ENCODE data around the gene HSF2BP. TPM values are rescaled to one million over a fixed set of nuclear protein-coding genes. Genes with fewer than 3 reads are reported as not detected.
"Not testable (repeated sequence)": the region's sequence is repeated elsewhere in the genome, so short reads cannot be mapped to it uniquely, and the experiment has no call there.

Gene HSF2BP
- total RNA-seq, 1 donor from 2014 or later: 1.1 TPM

DNA sequence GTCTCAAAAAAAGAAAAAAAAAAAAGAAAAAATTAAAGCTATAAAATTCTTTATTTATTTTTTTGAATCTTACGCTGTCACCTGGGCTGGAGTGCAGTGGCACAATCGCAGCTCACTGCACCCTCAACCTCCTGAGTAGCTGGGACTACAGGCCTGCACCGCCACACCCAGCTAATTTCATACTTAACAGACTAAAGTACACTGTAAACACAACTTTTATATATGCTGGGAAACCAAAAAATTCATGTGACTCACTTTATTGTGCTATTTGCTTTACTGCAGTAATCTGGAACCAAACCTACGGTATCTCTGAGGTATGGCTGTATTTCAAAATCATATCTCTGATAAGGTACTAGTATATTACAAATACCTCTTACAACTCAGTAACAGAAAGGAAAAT, 40.3 kb downstream of the HSF2BP start:
- H3K27me3 Mint-ChIP-seq (ENCODE audit: low read depth): peaks cover 6% of the 10 kb centered on the region
- DNase-seq (ENCODE audit: low spot score): no peak
- H3K27ac Mint-ChIP-seq: no peak overlapping the region
- H3K4me1 Mint-ChIP-seq (ENCODE audit: low read depth): peaks cover 3% of the 10 kb centered on the region
- intact Hi-C loops (cut with micrococcal nuclease): no loop called here
- H3K4me3 Mint-ChIP-seq (ENCODE audit: low read depth): no peak overlapping the region
- H3K9me3 Mint-ChIP-seq: peaks cover 9% of the 10 kb centered on the region
- H3K36me3 Mint-ChIP-seq (ENCODE audit: low read depth): no peaks in the 10 kb centered on the region

DNA sequence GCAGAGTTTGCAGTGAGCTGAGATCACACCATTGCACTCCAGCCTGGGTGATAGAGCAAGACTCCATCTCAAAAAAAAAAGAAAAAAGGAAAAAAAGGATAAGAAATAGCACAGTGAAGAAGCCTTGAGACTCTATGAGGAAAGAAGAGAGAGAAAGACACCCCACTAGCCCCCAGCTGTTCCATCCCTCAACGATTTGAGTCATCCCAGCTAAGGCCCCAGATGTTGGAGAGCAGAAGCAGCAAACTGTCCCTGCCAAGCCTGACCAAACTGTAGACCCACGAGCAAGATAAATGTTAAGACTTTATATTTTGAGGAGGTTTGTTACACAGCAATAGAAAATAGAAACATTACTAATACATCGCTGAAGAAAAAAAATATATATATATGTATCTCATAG, 42.4 kb downstream of the HSF2BP start:
- H3K27ac Mint-ChIP-seq; DNase-seq (ENCODE audit: low spot score); intact Hi-C loops (cut with micrococcal nuclease); H3K27me3 Mint-ChIP-seq (ENCODE audit: low read depth); H3K4me3 Mint-ChIP-seq (ENCODE audit: low read depth); H3K36me3 Mint-ChIP-seq (ENCODE audit: low read depth); H3K9me3 Mint-ChIP-seq: not testable (repeated sequence)
- peaks cover 15% of the 10 kb centered on the region for H3K4me1 Mint-ChIP-seq (ENCODE audit: low read depth)

DNA sequence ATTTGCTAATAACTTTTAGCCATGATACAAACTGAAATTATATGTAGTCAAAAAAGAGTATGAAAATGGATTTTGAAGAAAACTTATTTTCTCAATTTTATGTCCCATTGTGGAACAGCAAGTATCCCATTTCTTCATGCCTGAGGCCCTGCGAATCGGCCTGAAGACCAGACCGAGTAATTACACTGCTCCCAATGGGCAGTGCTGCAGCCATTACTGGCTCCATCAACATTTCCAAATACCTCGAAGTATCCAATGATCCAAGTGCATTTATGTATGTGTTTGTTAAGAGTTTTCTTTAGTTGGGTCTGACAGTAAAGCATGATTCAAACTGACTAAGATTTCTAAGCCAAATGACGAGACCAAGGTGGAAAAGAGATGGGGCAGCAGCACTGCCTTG, 44.4 kb downstream of the HSF2BP start:
- Mint-ChIP-seq H3K4me3 (ENCODE audit: low read depth) (no peak overlapping the region), H3K27ac (no peak overlapping the region), H3K27me3 (ENCODE audit: low read depth) (peaks cover 2% of the 10 kb centered on the region), H3K4me1 (ENCODE audit: low read depth) (peaks cover 12% of the 10 kb centered on the region), H3K36me3 (ENCODE audit: low read depth) (no peaks in the 10 kb centered on the region), H3K9me3 (peaks cover under 1% of the 10 kb centered on the region)
- intact Hi-C loops (cut with micrococcal nuclease): no loop called here
- no peak for DNase-seq (ENCODE audit: low spot score)

DNA sequence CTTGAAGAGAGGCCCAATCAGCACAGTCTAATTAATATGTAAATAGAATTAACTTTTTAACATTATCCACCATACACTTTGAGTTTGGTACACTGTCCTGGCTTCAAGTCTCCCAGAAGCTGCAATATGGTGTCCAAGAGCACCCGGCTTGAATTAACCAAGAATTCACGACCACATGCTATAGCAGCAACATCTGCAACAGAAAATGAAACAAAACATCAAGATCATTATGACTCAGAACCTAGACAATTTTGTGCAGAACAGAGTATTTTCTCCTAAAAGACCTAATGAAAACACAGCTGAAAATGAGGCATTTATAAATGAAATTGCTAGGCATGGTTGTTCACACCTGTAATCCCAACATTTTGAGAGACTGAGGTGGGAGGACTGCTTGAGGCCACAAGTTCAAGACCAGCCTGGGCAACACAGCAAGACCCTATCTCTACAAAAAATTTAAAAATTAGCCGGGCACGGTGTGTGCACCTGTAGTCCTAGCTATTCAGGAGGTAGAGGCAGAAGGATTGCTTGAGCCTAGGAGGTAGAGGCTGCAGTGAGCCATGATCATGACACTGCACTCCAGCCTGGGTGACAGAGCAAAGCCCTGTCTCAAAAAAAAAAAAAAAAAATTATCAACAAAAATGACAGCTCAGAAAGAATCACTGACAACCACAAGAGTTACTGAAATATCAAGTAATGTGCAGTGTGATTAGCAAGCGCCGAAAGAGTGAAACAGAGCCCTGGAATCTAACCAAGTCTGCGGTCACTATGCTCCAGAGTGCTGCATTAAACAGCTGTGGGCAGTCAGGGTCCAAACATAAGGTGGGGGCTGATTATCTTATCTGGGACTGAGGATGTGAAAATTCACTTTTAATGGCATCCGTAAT, 45.3 kb downstream of the HSF2BP start:
- H3K4me3 Mint-ChIP-seq (ENCODE audit: low read depth): no peak overlapping the region
- H3K36me3 Mint-ChIP-seq (ENCODE audit: low read depth): no peaks in the 10 kb centered on the region
- H3K27me3 Mint-ChIP-seq (ENCODE audit: low read depth): peaks cover 3% of the 10 kb centered on the region
- peaks cover 12% of the 10 kb centered on the region for H3K4me1 Mint-ChIP-seq (ENCODE audit: low read depth)
- DNase-seq (ENCODE audit: low spot score): no peak
- H3K9me3 Mint-ChIP-seq: no peaks in the 10 kb centered on the region
- intact Hi-C loops (cut with micrococcal nuclease): no loop called here
- H3K27ac Mint-ChIP-seq: no peak overlapping the region

DNA sequence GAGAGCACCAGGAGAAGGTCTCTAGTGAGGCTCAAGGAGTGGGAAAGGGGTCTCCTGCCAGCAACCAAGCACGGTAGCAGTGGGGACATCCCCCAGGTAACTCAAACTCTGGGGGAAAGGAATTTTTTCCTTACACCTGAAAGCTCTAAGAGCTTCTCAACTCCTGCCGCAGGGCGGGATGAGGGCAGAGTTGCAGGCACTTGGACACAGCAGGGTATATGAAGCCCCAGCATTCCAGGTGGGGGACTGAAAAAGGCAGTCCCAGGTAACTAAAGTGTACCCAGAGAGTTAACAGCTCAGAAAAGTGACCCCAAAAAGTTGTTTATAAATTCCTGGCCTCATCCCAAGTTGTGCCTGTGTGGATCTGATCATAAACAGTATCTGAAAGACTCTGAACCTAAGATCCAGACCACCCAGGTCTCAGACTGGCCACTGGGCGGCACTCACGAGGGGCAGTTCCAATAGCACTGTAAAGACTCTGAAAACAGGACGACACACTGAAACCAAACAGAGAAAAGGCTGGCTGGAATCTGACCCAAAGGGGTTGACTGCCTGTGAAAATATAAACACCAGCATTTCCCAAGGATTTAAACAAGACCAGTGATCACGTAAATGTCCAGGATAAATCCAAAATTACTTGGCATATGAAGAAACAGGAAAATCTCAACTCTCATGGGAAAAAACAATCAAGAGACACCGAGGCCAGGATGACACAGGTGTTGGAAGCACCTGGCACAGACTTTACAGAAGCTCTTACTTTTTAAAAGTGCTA, 47.5 kb downstream of the HSF2BP start:
- H3K27ac Mint-ChIP-seq: no peak overlapping the region
- no peaks in the 10 kb centered on the region for H3K9me3 Mint-ChIP-seq
- peaks cover 16% of the 10 kb centered on the region for H3K4me1 Mint-ChIP-seq (ENCODE audit: low read depth)
- intact Hi-C loops (cut with micrococcal nuclease): no loop called here
- no peaks in the 10 kb centered on the region for H3K36me3 Mint-ChIP-seq (ENCODE audit: low read depth)
- H3K27me3 Mint-ChIP-seq (ENCODE audit: low read depth): peaks cover 6% of the 10 kb centered on the region
- no peak overlapping the region for H3K4me3 Mint-ChIP-seq (ENCODE audit: low read depth)
- DNase-seq (ENCODE audit: low spot score): no peak

DNA sequence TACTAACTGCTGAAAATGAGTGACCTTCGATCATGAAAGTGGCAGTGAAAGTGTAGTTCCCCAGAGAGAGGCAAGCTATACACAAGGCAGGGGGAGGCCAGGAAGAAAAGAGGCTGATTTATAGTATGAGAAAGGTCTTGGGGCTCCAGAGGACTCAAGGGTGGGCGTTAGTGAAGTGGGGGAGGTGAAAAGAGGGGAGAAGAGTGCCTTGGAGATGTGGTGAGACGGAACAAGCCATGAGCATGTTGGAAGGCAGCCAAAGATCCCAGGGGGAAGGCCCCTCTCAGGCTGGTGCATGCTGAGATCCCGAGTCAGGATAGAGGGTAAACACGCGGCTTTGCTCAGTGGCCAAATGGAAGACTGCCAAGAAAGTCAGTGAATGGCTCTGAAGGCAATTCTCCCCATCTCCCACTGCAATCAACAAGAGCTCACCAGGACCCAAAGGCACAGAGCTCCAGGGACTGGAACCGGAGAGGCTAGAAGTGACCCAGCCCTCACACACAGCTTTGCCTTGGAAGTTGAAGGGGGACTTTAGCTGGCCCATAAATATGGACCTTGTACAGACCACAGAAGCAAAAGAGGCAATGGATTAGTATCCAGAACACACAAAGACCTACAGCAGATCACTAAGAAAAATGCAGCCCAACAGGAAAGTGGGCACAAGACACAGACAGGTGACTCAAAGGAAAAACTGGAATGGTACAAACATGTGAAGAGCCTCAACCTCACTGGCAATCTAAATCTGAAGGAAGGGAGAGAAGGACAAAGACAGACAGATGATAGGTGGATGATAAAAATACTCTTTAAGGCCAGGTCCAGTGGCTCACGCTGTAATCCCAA, 49.6 kb downstream of the HSF2BP start:
- H3K9me3 Mint-ChIP-seq: no peaks in the 10 kb centered on the region
- DNase-seq (ENCODE audit: low spot score): no peak
- peaks cover 6% of the 10 kb centered on the region for H3K27me3 Mint-ChIP-seq (ENCODE audit: low read depth)
- no peak overlapping the region for H3K4me3 Mint-ChIP-seq (ENCODE audit: low read depth)
- H3K27ac Mint-ChIP-seq: no peak overlapping the region
- peaks cover 16% of the 10 kb centered on the region for H3K4me1 Mint-ChIP-seq (ENCODE audit: low read depth)
- intact Hi-C loops (cut with micrococcal nuclease): no loop called here
- no peaks in the 10 kb centered on the region for H3K36me3 Mint-ChIP-seq (ENCODE audit: low read depth)

DNA sequence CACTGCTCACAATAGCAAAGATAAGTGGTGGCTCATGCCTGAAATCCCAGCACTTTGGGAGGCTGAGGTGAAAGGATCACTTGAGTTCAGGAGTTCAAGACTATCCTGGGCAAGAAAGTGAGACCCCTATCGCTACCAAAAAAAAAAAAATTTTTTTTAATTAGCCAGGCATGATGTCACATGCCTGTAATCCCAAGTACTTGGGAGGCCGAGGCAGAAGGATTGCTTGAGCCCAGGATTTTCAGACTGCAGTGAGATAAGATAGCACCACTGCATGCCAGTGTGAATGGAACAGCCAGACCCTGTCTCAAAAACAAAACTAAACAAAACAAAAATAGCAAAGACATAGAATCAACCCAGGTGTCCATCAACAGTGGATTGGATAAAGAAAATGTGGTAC, 50.6 kb downstream of the HSF2BP start:
- Mint-ChIP-seq H3K4me1 (ENCODE audit: low read depth) (peaks cover 12% of the 10 kb centered on the region), H3K27ac (no peak overlapping the region), H3K27me3 (ENCODE audit: low read depth) (peaks cover 6% of the 10 kb centered on the region), H3K9me3 (no peaks in the 10 kb centered on the region), H3K4me3 (ENCODE audit: low read depth) (no peak overlapping the region), H3K36me3 (ENCODE audit: low read depth) (no peaks in the 10 kb centered on the region)
- intact Hi-C loops (cut with micrococcal nuclease): no loop called here
- no peak for DNase-seq (ENCODE audit: low spot score)

DNA sequence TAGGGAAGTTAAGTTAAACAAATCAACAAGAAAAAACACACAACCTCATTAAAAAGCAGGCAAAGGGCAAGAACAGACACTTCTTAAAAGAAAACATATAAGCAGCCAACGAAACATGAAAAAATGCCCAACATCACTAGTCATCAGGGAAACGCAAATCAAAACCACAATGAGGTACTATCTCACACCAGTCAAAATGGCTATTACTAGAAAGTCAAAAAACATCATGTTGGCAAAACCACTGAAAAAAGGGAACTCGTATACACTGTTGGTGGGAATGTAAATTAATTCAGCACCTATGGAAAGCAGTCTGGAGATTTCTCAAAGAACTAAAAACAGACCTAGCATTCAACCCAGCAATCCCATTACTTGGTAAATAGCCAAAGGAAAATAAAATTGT, 51.1 kb downstream of the HSF2BP start:
- H3K27me3 Mint-ChIP-seq (ENCODE audit: low read depth): peaks cover 6% of the 10 kb centered on the region

DNA sequence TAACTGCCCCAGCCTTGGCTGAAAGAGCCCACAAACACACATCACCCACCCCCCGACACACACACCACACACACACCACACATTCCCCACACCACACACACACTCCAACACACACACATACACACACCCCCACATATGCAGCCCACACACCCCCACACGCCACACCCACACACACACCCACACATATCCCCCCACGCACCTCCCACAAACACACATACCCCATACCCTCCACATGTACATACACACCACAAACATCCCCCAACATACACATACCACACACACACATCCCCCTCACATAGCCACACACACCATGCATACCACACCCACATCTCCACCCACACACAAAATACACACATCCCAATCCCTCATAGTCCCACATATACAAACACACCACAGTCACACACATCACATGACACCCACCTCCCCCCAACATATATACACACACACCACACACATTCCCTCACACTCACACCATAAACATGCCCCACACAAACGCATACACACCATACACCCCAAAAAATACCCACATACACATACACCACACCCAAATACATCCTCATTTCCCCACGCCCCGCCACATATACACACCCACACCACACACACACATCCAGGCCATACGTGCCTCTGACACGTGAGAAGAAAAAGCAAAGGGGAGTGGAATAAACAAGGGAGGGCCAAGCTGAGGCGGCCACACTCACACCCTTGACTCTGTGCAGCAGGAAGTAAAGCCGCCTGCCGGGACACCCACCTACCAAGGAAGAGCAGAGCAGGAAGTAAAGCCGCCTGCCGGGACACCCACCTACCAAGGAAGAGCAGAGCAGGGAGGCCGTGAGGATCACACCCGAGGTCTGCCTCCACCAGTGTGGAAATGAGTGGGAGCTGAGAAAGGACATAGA, 53.7 kb downstream of the HSF2BP start:
- intact Hi-C loops (cut with micrococcal nuclease): no loop called here
- no peaks in the 10 kb centered on the region for H3K9me3 Mint-ChIP-seq
- H3K36me3 Mint-ChIP-seq (ENCODE audit: low read depth): no peaks in the 10 kb centered on the region
- no peak overlapping the region for H3K4me3 Mint-ChIP-seq (ENCODE audit: low read depth)
- peaks cover 15% of the 10 kb centered on the region for H3K4me1 Mint-ChIP-seq (ENCODE audit: low read depth)
- DNase-seq (ENCODE audit: low spot score): no peak
- H3K27ac Mint-ChIP-seq: no peak overlapping the region
- H3K27me3 Mint-ChIP-seq (ENCODE audit: low read depth): peaks cover 6% of the 10 kb centered on the region

More for the DNA sequence above, 51.1 kb downstream of the HSF2BP start:
- Mint-ChIP-seq H3K9me3 (no peaks in the 10 kb centered on the region), H3K4me1 (ENCODE audit: low read depth) (peaks cover 7% of the 10 kb centered on the region), H3K27ac (no peak overlapping the region), H3K36me3 (ENCODE audit: low read depth) (no peaks in the 10 kb centered on the region), H3K4me3 (ENCODE audit: low read depth) (no peak overlapping the region)
- intact Hi-C loops (cut with micrococcal nuclease): no loop called here
- DNase-seq (ENCODE audit: low spot score): no peak

DNA sequence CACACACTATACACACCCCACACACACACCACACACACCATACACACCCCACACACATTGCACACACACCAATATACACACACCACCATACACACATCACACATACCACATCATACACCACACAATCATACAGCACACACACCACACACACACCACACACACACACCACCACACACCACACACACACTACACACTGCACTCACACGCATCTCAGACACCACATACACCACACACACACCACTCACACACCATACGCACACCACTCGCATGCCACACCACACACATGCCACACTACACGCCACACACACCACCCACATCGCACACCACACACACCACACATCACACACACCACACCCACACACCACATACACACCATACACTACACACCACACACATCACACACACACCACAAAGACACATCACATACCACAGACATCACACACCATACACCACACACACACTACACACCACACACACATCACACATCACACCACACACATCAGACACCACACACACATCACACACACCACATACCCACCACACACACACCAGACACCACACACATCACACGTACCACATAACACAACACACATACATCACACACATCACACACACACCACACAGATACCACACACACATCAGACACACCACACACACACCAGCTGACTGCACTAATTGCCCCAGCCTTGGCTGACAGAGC, 54.6 kb downstream of the HSF2BP start:
- Mint-ChIP-seq H3K36me3 (ENCODE audit: low read depth) (no peaks in the 10 kb centered on the region), H3K9me3 (no peaks in the 10 kb centered on the region), H3K27me3 (ENCODE audit: low read depth) (peaks cover 4% of the 10 kb centered on the region), H3K4me3 (ENCODE audit: low read depth) (no peak overlapping the region), H3K4me1 (ENCODE audit: low read depth) (peaks cover 21% of the 10 kb centered on the region), H3K27ac (no peak overlapping the region)
- DNase-seq (ENCODE audit: low spot score): no peak
- intact Hi-C loops (cut with micrococcal nuclease): no loop called here

DNA sequence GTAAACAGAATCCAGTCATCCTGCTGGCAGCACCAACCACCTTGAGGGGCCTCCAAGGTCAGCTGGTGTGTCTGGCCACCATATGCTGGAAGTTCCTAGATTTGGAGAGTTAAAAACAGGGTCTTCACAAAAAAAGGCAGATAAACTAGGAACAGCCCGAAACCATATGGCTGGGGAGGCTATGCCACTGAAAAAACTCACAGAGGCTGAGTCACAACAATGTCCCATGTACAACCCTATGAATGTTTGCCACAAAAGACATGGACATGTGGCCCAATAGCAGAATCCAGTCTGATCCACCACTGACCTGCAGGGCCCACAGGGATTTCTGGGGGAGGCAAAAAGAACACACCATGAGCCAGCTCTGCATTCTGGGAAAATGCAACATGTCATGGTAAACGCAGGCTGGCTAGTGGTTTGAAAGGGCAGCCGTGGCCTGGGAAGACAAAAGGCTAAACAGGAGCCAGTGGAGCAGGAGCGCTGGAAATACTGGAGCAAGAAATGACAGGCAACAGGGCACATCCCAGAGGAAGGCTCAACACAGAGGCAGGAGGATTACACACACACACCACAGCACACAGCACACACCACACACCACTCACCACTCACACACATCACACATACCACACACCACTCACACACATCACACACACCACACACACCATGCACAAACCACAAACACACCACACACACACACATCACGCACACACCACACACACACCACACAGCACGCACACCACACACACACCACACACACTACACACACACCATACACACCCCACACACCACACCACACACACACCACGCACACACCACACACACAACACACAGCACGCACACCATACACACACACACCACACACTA, 55.4 kb downstream of the HSF2BP start:
- H3K27ac Mint-ChIP-seq: no peak overlapping the region
- no peaks in the 10 kb centered on the region for H3K36me3 Mint-ChIP-seq (ENCODE audit: low read depth)
- peaks cover 4% of the 10 kb centered on the region for H3K27me3 Mint-ChIP-seq (ENCODE audit: low read depth)
- peaks cover 21% of the 10 kb centered on the region for H3K4me1 Mint-ChIP-seq (ENCODE audit: low read depth)
- no peaks in the 10 kb centered on the region for H3K9me3 Mint-ChIP-seq
- no peak for DNase-seq (ENCODE audit: low spot score)
- no peak overlapping the region for H3K4me3 Mint-ChIP-seq (ENCODE audit: low read depth)
- intact Hi-C loops (cut with micrococcal nuclease): no loop called here

All from activated T-helper 2 cell treated with anti-CD3 and anti-CD28 coated beads, Interferon-gamma antibody, Interleukin-2, Interleukin-4, amounts not matched to agents 10 μg/mL and 5 μg/mL and 100 μg/mL, durations not matched to agents 14 hours and 24 hours and 36 hours (primary cell).